ENCODE results near the gene SARS2. TPM values are rescaled to one million over a fixed set of nuclear protein-coding genes. Genes with fewer than 3 reads are reported as not detected.
"Not testable (repeated sequence)": the region's sequence is repeated elsewhere in the genome, so short reads cannot be mapped to it uniquely, and the experiment has no call there.

SARS2 gene
- total RNA-seq, 2 donors from 2014 or later: 53.2 to 60.2 TPM

- Mint-ChIP-seq H3K9me3 (peaks cover 6% of the 10 kb centered on the region), H3K27ac (no peak overlapping the region), H3K36me3 (ENCODE audit: low read depth) (peaks cover 33% of the 10 kb centered on the region), H3K4me1 (peaks cover 4% of the 10 kb centered on the region), H3K4me3 (no peak overlapping the region), H3K27me3 (ENCODE audit: insufficient read depth) (peaks cover 11% of the 10 kb centered on the region)
- peak; percentile 73 for DNase-seq
- no peaks in the 10 kb centered on the region for H3K9me3 ChIP-seq (ENCODE audit: control insufficient read depth, low read length)
- no peak overlapping the region for H3K4me3 ChIP-seq (ENCODE audit: low read length)
- H3K27ac ChIP-seq (ENCODE audit: low read depth, low read length): no peak overlapping the region
- H3K4me1 ChIP-seq (ENCODE audit: control insufficient read depth, insufficient read depth, low read length): no peaks in the 10 kb centered on the region
- TF ChIP-seq CTCF (conservative IDR thresholded peaks at IDR 0.05): no peak
- 96 to 100% methylated on average over 1 to 11 of the region's 12 CpGs for WGBS, 2 experiments (ENCODE audit: insufficient coverage in 1 of 2, insufficient read length in 1 of 2)
- H3K36me3 ChIP-seq (ENCODE audit: control insufficient read depth, insufficient read depth, low read length): peaks cover 15% of the 10 kb centered on the region
- H3K27me3 ChIP-seq (ENCODE audit: control insufficient read depth, insufficient read depth, low read length, poor library complexity, severe bottlenecking): no peaks in the 10 kb centered on the region
- no peak overlapping the region for H3K9ac ChIP-seq (ENCODE audit: extremely low read depth, low read length, poor library complexity, severe bottlenecking)
Observed at GRCh38 chr19:38944981-38945506, 14.5 kb upstream of the SARS2 start.

GRCh38 chr19:38942471-38943181, 12.1 kb upstream of the SARS2 start:
- Mint-ChIP-seq H3K27ac (no peak overlapping the region), H3K4me1 (peaks cover 11% of the 10 kb centered on the region), H3K4me3 (no peak overlapping the region), H3K36me3 (ENCODE audit: low read depth) (peaks cover 25% of the 10 kb centered on the region), H3K27me3 (ENCODE audit: insufficient read depth) (peaks cover 9% of the 10 kb centered on the region), H3K9me3 (no peaks in the 10 kb centered on the region)
- H3K9ac ChIP-seq (ENCODE audit: extremely low read depth, low read length, poor library complexity, severe bottlenecking): no peak overlapping the region
- WGBS, 2 experiments (ENCODE audit: insufficient coverage in 1 of 2, insufficient read length in 1 of 2): 92 to 94% methylated on average over 12 to 19 of the region's 20 CpGs
- no peak for TF ChIP-seq CTCF (conservative IDR thresholded peaks at IDR 0.05)
- no peak for DNase-seq
- peaks cover 15% of the 10 kb centered on the region for H3K36me3 ChIP-seq (ENCODE audit: control insufficient read depth, insufficient read depth, low read length)
- no peaks in the 10 kb centered on the region for H3K4me1 ChIP-seq (ENCODE audit: control insufficient read depth, insufficient read depth, low read length)
- no peak overlapping the region for H3K4me3 ChIP-seq (ENCODE audit: low read length)
- no peaks in the 10 kb centered on the region for H3K9me3 ChIP-seq (ENCODE audit: control insufficient read depth, low read length)
- no peaks in the 10 kb centered on the region for H3K27me3 ChIP-seq (ENCODE audit: control insufficient read depth, insufficient read depth, low read length, poor library complexity, severe bottlenecking)
- no peak overlapping the region for H3K27ac ChIP-seq (ENCODE audit: low read depth, low read length)

GRCh38 chr19:38941979-38942378, 11.4 kb upstream of the SARS2 start:
- Histone ChIP-seq H3K36me3 (ENCODE audit: control insufficient read depth, insufficient read depth, low read length) (peaks cover 12% of the 10 kb centered on the region), H3K4me1 (ENCODE audit: control insufficient read depth, insufficient read depth, low read length) (no peaks in the 10 kb centered on the region), H3K27me3 (ENCODE audit: control insufficient read depth, insufficient read depth, low read length, poor library complexity, severe bottlenecking) (no peaks in the 10 kb centered on the region), H3K27ac (ENCODE audit: low read depth, low read length) (no peak overlapping the region), H3K9ac (ENCODE audit: extremely low read depth, low read length, poor library complexity, severe bottlenecking) (no peak overlapping the region), H3K4me3 (ENCODE audit: low read length) (no peak overlapping the region), H3K9me3 (ENCODE audit: control insufficient read depth, low read length) (no peaks in the 10 kb centered on the region)
- no peak overlapping the region for H3K4me3 Mint-ChIP-seq
- no peak overlapping the region for H3K27ac Mint-ChIP-seq
- no peak for DNase-seq
- H3K4me1 Mint-ChIP-seq: peaks cover 11% of the 10 kb centered on the region
- H3K27me3 Mint-ChIP-seq (ENCODE audit: insufficient read depth): peaks cover 10% of the 10 kb centered on the region
- 81 to 100% methylated on average over 1 to 2 of the region's 2 CpGs for WGBS, 2 experiments (ENCODE audit: insufficient coverage in 1 of 2, insufficient read length in 1 of 2)
- peaks cover 1% of the 10 kb centered on the region for H3K9me3 Mint-ChIP-seq
- H3K36me3 Mint-ChIP-seq (ENCODE audit: low read depth): peaks cover 22% of the 10 kb centered on the region
- TF ChIP-seq CTCF (conservative IDR thresholded peaks at IDR 0.05): no peak

GRCh38 chr19:38941466-38941865, 10.9 kb upstream of the SARS2 start:
- H3K4me3 Mint-ChIP-seq; H3K9me3 ChIP-seq (ENCODE audit: control insufficient read depth, low read length); H3K4me3 ChIP-seq (ENCODE audit: low read length); H3K27me3 ChIP-seq (ENCODE audit: control insufficient read depth, insufficient read depth, low read length, poor library complexity, severe bottlenecking); H3K4me1 ChIP-seq (ENCODE audit: control insufficient read depth, insufficient read depth, low read length); H3K27ac ChIP-seq (ENCODE audit: low read depth, low read length); H3K9ac ChIP-seq (ENCODE audit: extremely low read depth, low read length, poor library complexity, severe bottlenecking); H3K9me3 Mint-ChIP-seq; DNase-seq; H3K36me3 ChIP-seq (ENCODE audit: control insufficient read depth, insufficient read depth, low read length); H3K27ac Mint-ChIP-seq: not testable (repeated sequence)
- Mint-ChIP-seq H3K27me3 (ENCODE audit: insufficient read depth) (peaks cover 13% of the 10 kb centered on the region), H3K36me3 (ENCODE audit: low read depth) (peaks cover 17% of the 10 kb centered on the region), H3K4me1 (peaks cover 11% of the 10 kb centered on the region)
- WGBS, 2 experiments (ENCODE audit: insufficient coverage in 1 of 2, insufficient read length in 1 of 2): 95 to 98% methylated on average over 5 of the region's 5 CpGs
